SKM-1 (cell line): ENCODE results near the gene PLXND1.
"Not testable (repeated sequence)": the region's sequence is repeated elsewhere in the genome, so short reads cannot be mapped to it uniquely, and the experiment has no call there.

Experiments
- DNase-seq: peaks from one replicate; lab custom pipeline; 2025; ENCODE audit not compliant: unreplicated experiment; lab: John Stamatoyannopoulos, UW

Gene PLXND1

GRCh38 chr3:129553171-129553570 lies 53.3 kb downstream of the PLXND1 start:
- no peak for DNase-seq

- DNase-seq = no peak
Measured at GRCh38 chr3:129552287-129553050, 54.0 kb downstream of the PLXND1 start.

- no peak for DNase-seq
Measured at GRCh38 chr3:129549805-129550204, 56.7 kb downstream of the PLXND1 start.

- DNase-seq = peak; percentile 54
Measured at GRCh38 chr3:129549006-129549800, 57.3 kb downstream of the PLXND1 start.

- no peak for DNase-seq
Measured at GRCh38 chr3:129548104-129548965, 58.1 kb downstream of the PLXND1 start.

GRCh38 chr3:129547241-129547640 lies 59.2 kb downstream of the PLXND1 start:
- DNase-seq = no peak

GRCh38 chr3:129545951-129546350 lies 60.5 kb downstream of the PLXND1 start:
- not testable (repeated sequence) for DNase-seq

- DNase-seq = no peak
Measured at GRCh38 chr3:129543999-129544398, 62.5 kb downstream of the PLXND1 start.

- no peak for DNase-seq
Measured at GRCh38 chr3:129543156-129543790, 63.2 kb downstream of the PLXND1 start, which contains the start of gene H1-8. Gene H1-8 (plus strand): TSS chr3:129543175. CDS start chr3:129543219, 44 bp downstream.

- no peak for DNase-seq
Measured at GRCh38 chr3:129542747-129543146, 63.7 kb downstream of the PLXND1 start.

GRCh38 chr3:129540776-129541516 lies 65.5 kb downstream of the PLXND1 start:
- DNase-seq = no peak

GRCh38 chr3:129539206-129539605 lies 67.3 kb downstream of the PLXND1 start:
- no peak for DNase-seq

- DNase-seq = no peak
Measured at GRCh38 chr3:129536804-129537203, 69.7 kb downstream of the PLXND1 start.

- no peak for DNase-seq
Measured at GRCh38 chr3:129536374-129536667, 70.2 kb downstream of the PLXND1 start.

GRCh38 chr3:129535075-129535474 lies 71.4 kb downstream of the PLXND1 start:
- DNase-seq = no peak

GRCh38 chr3:129534428-129535027 lies 71.9 kb downstream of the PLXND1 start:
- no peak for DNase-seq

GRCh38 chr3:129533406-129533805 lies 73.1 kb downstream of the PLXND1 start:
- DNase-seq = no peak

- no peak for DNase-seq
Measured at GRCh38 chr3:129532261-129532660, 74.2 kb downstream of the PLXND1 start.

- DNase-seq = no peak
Measured at GRCh38 chr3:129531699-129532098, 74.8 kb downstream of the PLXND1 start.

GRCh38 chr3:129530821-129531220 lies 75.7 kb downstream of the PLXND1 start:
- no peak for DNase-seq
